ENCODE measurements around the gene DPP10. TPM values are rescaled to one million over a fixed set of nuclear protein-coding genes. Genes with fewer than 3 reads are reported as not detected.
A peak's percentile ranks its signal among the peaks of the same experiment; 100 is the strongest.

Gene DPP10
- total RNA-seq, 1 experiment from 2014 or later, result not detected

GRCh38 chr2:114542695-114543094, 100.3 kb downstream of the DPP10 start:
- H3K9me3 ChIP-seq (ENCODE audit: control insufficient read depth, insufficient read depth, low read depth, low read length), result no peaks in the 10 kb centered on the region
- ChIA-PET POLR2A (no interaction called here), CTCF (interaction anchor here (1.0 kb wide), 1 partner anchor 565 kb away, joined by 5 read pairs; no protein-coding TSS in a partner anchor)

GRCh38 chr2:114543236-114543766, 100.9 kb downstream of the DPP10 start:
- Histone ChIP-seq H3K27ac (ENCODE audit: low read length) (no peak overlapping the region), H3K27me3 (ENCODE audit: control insufficient read depth, insufficient read depth, low read length) (no peaks in the 10 kb centered on the region), H3K9me3 (ENCODE audit: control insufficient read depth, insufficient read depth, low read depth, low read length) (no peaks in the 10 kb centered on the region), H3K4me1 (ENCODE audit: control insufficient read depth, insufficient read depth, low read length) (no peaks in the 10 kb centered on the region), H3K4me3 (ENCODE audit: low read depth in 2 of 2, low read length in 2 of 2) (no peak overlapping the region), H3K36me3 (ENCODE audit: control insufficient read depth, insufficient read depth, low read length) (no peaks in the 10 kb centered on the region)
- no peak for DNase-seq (ENCODE audit: low read depth, low spot score)
- intact Hi-C loops (cut with micrococcal nuclease; ENCODE audit: unreplicated experiment) (no loop called here), in situ Hi-C loops (cut with HindIII; ENCODE audit: low pct_unique_long_range_greater_than_20kb, low sequenced_read_pairs) (no loop called here)
- CTCF ChIA-PET, result interaction anchor here (1.0 kb wide), 1 partner anchor 566 kb away, joined by 5 read pairs; no protein-coding TSS in a partner anchor
- no TSS peak for BruUV-seq (replicated peaks)
- POLR2A ChIA-PET, result no interaction called here
- ATAC-seq, result peak; percentile 66
- peak; percentile 56 for TF ChIP-seq CTCF (IDR thresholded peaks at IDR 0.05)
- TF ChIP-seq POLR2AphosphoS5 (IDR thresholded peaks at IDR 0.05; ENCODE audit: low read depth, low read length), result no peak

More at GRCh38 chr2:114542695-114543094, 100.3 kb downstream of the DPP10 start:
- Histone ChIP-seq H3K4me3 (ENCODE audit: low read depth in 2 of 2, low read length in 2 of 2) (no peak overlapping the region), H3K4me1 (ENCODE audit: control insufficient read depth, insufficient read depth, low read length) (no peaks in the 10 kb centered on the region), H3K27ac (ENCODE audit: low read length) (no peak overlapping the region), H3K27me3 (ENCODE audit: control insufficient read depth, insufficient read depth, low read length) (no peaks in the 10 kb centered on the region), H3K36me3 (ENCODE audit: control insufficient read depth, insufficient read depth, low read length) (no peaks in the 10 kb centered on the region)
- intact Hi-C loops (cut with micrococcal nuclease; ENCODE audit: unreplicated experiment), result no loop called here
- DNase-seq (ENCODE audit: low read depth, low spot score) (no peak), ATAC-seq (no peak)
- in situ Hi-C loops (cut with HindIII; ENCODE audit: low pct_unique_long_range_greater_than_20kb, low sequenced_read_pairs), result no loop called here
- no TSS peak for BruUV-seq (replicated peaks)
- TF ChIP-seq POLR2AphosphoS5 (IDR thresholded peaks at IDR 0.05; ENCODE audit: low read depth, low read length) (no peak), SIN3A (IDR thresholded peaks at IDR 0.05; ENCODE audit: borderline replicate concordance, insufficient read depth, low read depth, low read length) (no peak), CTCF (IDR thresholded peaks at IDR 0.05) (no peak), REST (IDR thresholded peaks at IDR 0.05; ENCODE audit: insufficient read depth in 1 of 2, low read depth in 2 of 2, low read length in 1 of 2) (no peak), TCF7L2 (IDR thresholded peaks at IDR 0.05; ENCODE audit: low read depth, low read length) (no peak)
